ENCODE data around the gene FNDC11. TPM values are rescaled to one million over a fixed set of nuclear protein-coding genes. Genes with fewer than 3 reads are reported as not detected.

FNDC11 gene
- total RNA-seq, 2 donors from 2014 or later, result 0.35 to 0.69 TPM

DNA sequence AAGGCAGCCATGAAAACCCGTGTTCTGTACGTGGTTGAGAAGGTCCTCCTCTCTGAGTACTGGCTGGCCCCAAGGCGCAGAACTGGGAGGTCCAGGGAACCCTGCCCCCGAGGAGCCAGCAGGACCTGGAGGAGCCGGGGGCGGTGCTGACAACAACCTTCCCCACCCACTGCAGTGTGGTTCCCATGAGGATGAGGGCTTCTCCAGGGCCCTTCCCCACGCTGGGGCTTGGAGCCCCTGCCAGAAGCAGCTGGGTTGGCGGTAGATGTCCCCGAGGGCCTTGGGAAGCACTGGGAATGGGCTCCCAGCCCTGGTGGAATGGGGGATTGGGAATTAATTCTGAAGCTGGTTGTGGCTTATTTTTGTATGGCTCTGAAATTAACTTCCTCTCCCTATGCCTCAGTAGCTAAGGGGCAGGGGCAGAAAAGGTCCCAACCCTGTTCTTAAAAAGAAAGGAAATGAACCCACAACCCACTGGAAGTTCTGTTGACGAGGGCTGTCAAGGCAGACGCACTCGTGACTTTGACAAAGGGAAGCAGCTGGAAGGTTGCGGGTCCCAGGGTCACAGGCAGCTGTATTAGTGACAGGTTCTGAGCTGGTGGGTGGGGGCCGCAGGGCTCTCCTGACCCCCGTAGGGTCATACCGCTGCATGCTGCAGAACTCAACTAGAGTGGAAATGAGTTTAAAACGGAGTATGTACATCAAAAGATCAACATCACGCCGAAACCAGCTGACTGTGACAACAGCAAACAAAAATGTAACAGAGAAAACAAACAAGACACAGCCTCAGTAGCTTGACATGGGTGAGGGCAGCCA, 34.0 kb downstream of the FNDC11 start:
- Histone ChIP-seq H3K27me3 (no peaks in the 10 kb centered on the region), H3K9ac (ENCODE audit: low read depth in 2 of 2, low read length in 2 of 2) (no peak overlapping the region), H3K4me3 (no peak overlapping the region), H3K36me3 (no peaks in the 10 kb centered on the region), H3K27ac (no peak overlapping the region), H3K9me3 (no peaks in the 10 kb centered on the region), H3K4me1 (no peaks in the 10 kb centered on the region)
- intact Hi-C loops (cut with DNase I), result no loop called here
- TF ChIP-seq, protein P1, sequence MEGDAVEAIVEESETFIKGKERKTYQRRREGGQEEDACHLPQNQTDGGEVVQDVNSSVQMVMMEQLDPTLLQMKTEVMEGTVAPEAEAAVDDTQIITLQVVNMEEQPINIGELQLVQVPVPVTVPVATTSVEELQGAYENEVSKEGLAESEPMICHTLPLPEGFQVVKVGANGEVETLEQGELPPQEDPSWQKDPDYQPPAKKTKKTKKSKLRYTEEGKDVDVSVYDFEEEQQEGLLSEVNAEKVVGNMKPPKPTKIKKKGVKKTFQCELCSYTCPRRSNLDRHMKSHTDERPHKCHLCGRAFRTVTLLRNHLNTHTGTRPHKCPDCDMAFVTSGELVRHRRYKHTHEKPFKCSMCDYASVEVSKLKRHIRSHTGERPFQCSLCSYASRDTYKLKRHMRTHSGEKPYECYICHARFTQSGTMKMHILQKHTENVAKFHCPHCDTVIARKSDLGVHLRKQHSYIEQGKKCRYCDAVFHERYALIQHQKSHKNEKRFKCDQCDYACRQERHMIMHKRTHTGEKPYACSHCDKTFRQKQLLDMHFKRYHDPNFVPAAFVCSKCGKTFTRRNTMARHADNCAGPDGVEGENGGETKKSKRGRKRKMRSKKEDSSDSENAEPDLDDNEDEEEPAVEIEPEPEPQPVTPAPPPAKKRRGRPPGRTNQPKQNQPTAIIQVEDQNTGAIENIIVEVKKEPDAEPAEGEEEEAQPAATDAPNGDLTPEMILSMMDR (IDR thresholded peaks at IDR 0.05), result no peak
- DNase-seq, result no peak

DNA sequence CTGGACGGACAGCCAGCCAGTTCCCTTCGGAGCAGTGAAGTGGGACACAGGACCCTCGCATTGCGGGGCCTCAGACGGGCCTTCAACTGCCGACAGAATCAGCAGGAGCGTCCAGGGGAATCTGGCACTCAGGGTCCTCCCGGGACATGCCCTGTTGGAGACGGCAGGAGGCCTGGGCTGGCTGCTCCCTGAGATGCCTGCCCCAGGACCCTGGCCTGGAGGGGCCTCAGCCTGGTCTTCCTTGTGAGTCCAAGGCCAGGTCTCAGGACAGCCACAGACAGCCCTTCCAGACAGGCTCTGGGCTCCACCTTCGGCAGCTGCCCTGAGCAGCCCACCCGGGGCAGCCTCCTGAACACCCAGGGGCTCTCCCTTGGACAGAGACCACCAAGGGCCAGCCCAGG, 34.7 kb downstream of the FNDC11 start:
- no peak for DNase-seq
- intact Hi-C loops (cut with DNase I), result no loop called here
- TF ChIP-seq, protein P1 (IDR thresholded peaks at IDR 0.05), result no peak
- Histone ChIP-seq H3K9me3 (no peaks in the 10 kb centered on the region), H3K27me3 (no peaks in the 10 kb centered on the region), H3K4me3 (no peak overlapping the region), H3K9ac (ENCODE audit: low read depth in 2 of 2, low read length in 2 of 2) (no peak overlapping the region), H3K27ac (no peak overlapping the region), H3K4me1 (no peaks in the 10 kb centered on the region), H3K36me3 (no peaks in the 10 kb centered on the region)

DNA sequence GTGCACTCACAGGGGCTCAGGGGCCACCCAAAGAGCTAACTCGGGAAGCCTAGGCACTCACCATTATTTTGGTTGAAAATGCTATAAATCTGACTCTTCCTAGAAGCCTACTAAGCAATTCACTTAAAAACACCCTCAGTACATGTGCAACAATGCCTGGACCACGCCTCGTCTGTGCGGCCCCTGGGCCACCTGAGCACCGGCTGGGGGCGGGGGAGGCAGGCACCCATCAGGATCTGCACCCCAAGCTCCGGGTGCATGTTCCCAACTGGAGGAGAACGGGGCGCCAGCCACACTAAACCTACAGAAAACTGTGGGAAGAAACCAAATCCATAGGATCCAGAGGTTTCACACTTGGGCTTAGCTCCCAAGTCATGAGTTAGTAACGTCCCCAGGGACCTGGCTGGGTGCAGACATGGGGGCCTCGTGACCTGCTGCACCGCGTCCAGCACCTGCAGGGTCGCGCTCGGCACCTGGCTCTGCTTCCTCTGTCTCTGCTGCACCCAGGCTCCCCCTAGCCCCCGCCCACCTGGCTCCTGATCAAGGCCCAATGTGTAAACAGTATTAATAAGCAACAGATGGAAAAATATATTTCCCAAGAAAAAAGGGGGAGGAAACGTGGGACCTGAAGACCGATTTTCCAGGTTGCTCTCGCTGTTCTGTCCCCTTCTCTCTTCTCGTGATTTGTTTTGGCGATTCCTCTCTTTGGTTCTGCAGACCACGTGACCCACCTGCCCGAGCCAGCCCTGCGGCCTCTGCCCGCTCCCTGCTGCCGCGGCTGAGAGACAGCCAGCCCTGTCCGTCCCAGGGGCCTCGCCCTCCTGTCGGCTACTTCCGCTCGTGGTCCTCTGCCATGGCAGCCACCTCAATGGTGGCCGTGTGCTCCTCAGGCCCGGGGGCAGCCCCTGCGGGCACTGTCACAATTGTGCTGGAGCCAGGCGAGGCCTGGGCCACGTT, 35.6 kb downstream of the FNDC11 start:
- Histone ChIP-seq H3K27me3 (no peaks in the 10 kb centered on the region), H3K9me3 (no peaks in the 10 kb centered on the region), H3K4me3 (no peak overlapping the region), H3K27ac (no peak overlapping the region), H3K36me3 (no peaks in the 10 kb centered on the region), H3K9ac (ENCODE audit: low read depth in 2 of 2, low read length in 2 of 2) (no peak overlapping the region), H3K4me1 (no peaks in the 10 kb centered on the region)
- TF ChIP-seq, protein P1 (IDR thresholded peaks at IDR 0.05), result no peak
- no peak for DNase-seq
- intact Hi-C loops (cut with DNase I), result no loop called here

DNA sequence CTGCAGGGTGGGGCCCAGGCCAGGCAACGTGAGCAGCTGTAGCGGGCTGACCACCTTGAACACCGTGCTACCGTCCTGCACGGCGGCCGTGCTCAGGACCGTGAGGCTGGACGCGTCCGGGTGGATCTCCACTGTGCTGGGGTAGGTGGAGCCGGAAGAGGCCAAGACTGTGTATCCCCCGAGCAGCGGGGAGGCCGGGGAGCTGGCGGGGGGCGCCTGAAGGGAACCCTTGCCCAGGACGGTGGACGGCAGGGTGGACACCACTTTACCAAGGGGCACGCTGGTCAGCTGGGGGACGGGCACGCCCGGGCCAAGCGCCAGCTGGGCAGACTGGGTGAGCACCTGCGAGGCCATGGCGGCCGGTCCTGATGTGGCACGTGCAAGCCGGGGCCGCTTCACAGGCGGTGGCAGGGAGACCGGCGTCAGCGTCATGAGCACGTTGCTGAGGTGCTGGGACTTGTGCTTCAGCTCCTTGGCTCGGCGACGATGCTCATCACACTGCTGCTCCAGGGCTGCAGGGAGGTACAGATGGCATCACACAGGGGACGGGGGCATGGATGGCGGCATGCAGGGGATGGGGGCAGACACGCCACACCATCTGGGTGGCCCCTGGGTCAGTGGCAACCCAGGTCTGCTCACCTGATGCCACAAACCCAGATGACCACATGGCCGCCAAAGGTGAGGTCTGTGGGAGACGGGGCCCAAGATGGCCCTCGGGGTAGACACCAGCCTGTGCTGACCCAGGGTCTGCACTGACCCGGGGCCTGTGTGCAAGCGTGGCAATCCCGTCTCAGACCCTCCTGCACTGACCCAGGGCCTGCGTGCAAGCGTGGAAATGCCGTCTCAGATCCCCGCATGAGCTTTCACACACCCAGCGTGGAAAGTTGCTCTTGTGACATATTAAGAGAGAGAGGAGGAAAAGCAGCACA, 36.5 kb downstream of the FNDC11 start:
- no peaks in the 10 kb centered on the region for H3K4me1 ChIP-seq

More for the DNA sequence above, 36.5 kb downstream of the FNDC11 start:
- no peak overlapping the region for H3K27ac ChIP-seq
- no peaks in the 10 kb centered on the region for H3K9me3 ChIP-seq
- DNase-seq, result no peak
- H3K4me3 ChIP-seq, result no peak overlapping the region
- intact Hi-C loops (cut with DNase I), result no loop called here
- no peaks in the 10 kb centered on the region for H3K36me3 ChIP-seq
- TF ChIP-seq, protein P1 (IDR thresholded peaks at IDR 0.05), result no peak
- no peak overlapping the region for H3K9ac ChIP-seq (ENCODE audit: low read depth in 2 of 2, low read length in 2 of 2)
- H3K27me3 ChIP-seq, result no peaks in the 10 kb centered on the region

Measured in colonic mucosa (tissue), 4 donors.